ENCODE measurements around the gene TBC1D9B.

Gene TBC1D9B

GRCh38 chr5:179868541-179868940 lies 39.2 kb downstream of the TBC1D9B start:
- no peak for FAIRE-seq

DNA sequence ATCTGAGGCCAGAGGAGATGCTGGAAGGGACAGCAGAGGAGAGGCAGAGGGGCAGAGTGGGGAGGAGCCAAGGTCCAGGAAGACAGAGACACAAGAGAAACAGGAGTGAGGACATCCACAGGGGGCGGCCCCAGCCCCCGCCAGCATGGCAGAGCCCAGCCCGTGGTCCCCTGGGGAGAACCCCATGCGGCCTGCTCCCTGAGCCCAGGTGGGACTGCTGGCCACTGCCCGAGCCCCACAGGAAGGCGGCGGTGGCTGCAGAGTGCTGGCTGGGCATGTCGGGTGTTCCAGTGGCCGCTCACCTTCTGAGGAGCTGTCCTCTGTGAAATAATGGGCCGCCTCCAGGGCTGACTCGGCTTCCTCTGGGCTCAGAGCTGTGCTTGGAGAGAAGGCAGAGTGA lies 40.2 kb downstream of the TBC1D9B start:
- FAIRE-seq: no peak

- no peak for FAIRE-seq
These were observed 40.6 kb downstream of the TBC1D9B start for GRCh38 chr5:179867079-179867465.

DNA sequence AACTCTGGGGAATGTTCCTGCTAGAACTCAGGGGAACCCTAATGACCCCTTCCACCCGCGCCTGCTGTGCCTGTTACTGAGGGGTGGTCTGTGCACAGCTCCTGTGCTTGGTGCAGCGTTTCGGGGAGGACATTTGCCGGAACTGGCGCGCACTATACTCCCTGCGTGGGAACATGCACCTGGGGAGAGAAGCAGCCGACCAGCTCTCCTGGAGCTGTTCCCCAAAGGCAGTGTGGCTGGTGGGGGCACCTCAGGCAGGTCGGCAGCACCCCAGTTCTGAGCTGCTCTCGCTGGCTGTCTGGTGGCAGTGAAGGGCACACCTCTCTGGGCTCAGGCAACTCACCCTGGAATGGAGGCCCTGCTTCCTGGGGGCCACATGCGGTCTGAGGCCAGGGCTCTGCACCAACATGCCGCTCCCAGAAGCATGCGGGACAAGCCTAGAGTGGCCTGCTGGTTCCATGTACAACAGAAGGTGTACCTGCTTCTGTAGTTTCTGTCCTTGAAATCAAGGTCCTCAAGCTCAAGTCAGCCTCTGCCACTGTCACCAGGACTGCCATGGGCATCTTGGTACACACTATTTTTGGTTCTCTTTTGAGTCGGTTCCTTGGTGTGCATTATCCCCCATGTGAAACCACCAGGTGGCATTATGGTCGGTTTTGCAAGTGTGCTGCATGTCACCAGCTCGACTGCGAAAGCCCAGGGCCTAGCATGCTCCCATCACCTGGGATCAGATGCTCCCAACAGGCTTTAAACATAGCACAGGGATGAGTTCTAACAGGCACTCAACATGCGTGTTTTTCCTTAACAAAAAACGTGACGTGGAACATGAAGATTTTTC lies 41.2 kb downstream of the TBC1D9B start:
- no peak for FAIRE-seq

DNA sequence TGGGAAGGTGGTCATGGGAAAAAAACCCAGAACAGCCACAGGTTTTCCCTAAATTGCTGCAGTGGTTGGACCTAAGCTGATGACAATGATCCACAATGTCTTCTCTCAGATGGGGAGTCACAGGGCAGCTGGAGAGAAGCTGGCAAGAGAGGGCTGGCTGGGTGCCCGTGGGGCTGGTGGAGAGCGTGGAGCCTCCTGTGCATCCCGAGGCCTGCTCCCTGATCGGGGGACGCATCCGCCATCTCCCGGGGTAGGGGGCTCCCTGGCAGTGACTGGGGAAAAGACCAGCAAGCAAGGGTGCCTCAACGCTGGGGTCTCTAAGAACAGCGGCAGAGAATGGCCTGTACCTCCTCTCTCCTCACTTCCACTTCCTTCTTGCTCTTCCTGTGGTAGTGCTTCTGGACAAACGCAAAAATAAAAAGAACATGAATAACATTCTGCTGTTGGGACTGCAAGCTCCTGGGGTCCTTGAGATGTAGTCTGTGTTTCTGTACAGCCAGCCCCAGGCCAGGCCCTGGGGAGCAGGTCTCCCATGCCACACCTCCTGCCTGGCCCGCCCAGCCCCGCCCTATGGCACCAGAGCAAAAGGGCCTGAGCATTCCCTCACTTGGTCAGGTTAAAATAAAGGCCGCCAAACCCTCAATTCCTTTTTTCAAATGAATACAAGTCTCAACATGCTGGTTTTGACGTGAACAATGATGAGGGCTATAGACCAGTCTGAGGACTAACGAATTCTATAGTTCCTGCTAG lies 42.0 kb downstream of the TBC1D9B start:
- FAIRE-seq: no peak

DNA sequence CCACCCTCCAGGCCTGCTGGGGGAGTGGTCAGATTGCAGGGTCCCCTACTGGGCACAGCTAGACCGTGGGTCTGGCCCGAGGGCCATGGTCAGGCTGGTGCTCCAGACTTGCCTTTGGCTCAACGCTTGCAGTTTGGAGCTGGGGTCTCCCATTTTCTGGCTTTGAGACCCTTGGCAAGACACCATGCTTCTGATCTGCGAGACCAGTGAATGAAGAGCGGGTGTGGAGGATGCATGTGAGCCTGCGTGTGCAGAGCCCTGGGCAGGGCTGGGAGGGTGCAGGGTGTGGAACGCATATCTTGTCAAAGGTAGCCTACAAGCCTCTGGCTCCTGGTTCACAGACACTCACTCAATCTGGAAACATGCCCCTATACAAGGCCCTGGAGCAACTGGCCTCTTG lies 43.0 kb downstream of the TBC1D9B start:
- FAIRE-seq: no peak

DNA sequence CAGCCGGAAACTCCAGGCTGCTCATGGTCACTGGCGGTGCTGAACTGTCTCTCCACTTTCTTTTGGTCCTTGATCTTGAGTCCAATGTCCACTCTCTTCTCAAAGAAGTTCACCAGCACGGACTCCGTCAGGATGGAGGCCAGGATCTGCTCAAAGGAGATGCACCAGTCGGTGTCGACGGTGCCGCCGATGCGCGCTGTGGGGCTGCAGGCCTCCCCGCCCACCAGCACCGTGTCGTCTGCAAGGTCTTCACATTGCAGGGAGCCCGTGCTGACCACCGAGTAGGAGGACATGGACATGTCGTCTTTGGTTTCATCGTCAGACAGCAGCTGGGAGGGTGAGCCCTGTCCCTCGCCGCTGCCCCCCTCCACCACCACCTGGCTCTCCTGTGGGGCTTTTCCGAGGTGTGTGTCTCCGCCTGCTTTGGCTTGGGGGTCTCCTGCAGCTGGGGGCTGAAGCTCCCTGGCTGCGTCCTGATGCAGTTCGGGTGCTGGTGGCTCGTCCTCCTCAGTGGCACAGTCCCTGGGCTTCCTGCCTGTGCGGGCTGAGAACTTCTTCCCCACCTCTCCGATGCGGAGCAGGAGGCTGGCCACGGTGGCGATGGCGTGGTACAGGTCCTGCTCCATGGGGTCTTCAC lies 44.1 kb downstream of the TBC1D9B start:
- FAIRE-seq: no peak

- FAIRE-seq: no peak
These were observed 44.8 kb downstream of the TBC1D9B start for GRCh38 chr5:179862891-179863290.

DNA sequence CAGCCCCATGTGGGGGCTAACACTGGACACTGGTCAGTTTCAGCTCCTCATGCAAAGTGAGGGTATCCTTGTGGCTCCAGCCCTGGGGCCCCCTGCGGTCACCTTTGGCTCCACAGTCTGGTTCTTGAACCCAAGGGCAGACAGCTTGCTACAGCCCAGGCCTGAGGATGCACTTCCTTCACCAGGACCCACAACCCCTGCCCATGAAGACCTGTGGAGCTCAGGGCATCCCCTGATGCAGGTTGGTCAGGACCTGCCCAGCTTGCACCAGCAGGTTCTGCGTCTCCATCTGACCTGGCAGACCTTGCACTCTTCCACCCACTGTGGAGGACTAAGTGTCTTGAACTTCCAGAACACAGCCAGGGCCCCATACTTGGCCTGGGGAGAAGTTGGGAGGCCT lies 45.4 kb downstream of the TBC1D9B start:
- no peak for FAIRE-seq

DNA sequence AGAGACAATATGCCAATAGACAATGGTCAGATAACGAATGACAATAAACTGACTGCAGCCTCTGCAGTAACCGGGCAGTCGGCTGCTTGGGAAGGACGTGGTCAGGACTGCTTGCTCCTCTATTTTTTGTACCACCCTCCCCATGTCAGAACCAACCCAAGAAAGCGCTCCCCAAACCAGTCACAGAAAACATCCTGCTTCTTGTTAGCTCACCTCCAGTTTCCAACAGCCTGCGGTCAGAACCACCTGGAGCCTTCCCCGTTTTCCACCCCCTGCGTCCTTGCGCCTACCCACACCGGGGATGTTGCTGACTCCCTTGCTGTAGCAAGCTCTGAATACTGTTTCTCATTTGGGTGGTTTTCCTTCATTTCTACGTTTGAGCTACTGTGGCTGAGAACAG lies 47.4 kb downstream of the TBC1D9B start:
- FAIRE-seq: no peak

DNA sequence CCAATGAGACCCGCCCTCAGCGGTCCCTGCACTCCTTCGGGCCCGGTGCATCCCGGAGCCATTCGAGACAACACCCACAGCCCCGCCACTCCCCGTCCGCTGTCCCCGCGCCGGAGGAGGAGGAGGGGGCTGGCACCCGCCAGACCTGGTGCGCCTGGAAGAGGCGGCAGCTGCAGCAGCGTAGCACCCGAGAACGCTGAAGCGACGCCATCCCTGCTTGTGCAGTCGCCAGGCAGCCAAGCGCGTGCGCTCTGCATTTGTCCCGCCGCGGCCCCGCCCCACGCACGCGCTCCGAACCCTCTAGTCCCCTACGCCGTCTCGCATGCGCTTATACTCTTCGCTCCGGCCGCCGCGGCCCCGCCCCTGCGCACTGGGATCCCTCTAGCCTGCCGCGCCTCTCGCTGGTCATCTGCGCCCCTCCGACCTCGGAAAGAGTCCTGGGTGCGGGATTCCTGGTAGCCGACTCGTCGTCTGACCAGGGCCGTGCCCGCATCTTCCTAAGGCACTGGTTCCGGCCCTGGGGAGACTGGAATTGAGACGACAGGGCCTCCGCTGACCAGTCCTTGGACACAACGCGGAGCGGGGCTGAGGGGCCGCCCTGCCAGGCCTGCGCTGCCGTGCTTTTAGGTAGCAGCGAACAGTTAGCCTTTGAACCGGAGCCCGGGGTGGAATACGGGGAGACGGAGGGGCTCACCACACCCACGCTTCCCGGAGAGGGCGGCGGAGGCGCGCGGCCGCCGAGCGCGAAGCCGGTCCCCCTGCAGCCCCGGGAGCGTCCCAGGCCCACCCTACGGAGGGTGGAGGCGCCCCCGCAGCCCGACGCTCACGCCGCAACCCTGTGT lies 48.9 kb downstream of the TBC1D9B start, which contains the start of gene MRNIP:
Gene MRNIP, minus strand, starts transcription at position 232 of the 842 bp plus-strand sequence. Its CDS starts 21 bp downstream, at position 211.
- no peak for FAIRE-seq

DNA sequence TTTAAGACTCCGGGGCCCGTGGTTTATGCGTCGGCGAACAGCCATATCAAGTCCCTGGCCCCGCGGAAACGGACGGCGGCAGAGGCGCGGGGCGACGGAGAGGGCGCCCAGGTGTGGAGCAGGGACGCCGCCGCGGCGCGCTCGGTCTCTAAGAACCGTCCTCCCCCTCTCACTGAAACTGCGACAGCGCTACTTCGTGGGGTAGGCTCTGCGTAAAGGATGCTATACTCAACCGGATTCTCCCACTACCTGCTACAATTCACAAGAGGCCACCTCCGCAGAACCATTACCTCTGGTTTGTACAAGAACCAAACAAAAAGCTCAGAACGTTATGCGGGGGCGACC lies 49.5 kb downstream of the TBC1D9B start:
- FAIRE-seq: no peak

DNA sequence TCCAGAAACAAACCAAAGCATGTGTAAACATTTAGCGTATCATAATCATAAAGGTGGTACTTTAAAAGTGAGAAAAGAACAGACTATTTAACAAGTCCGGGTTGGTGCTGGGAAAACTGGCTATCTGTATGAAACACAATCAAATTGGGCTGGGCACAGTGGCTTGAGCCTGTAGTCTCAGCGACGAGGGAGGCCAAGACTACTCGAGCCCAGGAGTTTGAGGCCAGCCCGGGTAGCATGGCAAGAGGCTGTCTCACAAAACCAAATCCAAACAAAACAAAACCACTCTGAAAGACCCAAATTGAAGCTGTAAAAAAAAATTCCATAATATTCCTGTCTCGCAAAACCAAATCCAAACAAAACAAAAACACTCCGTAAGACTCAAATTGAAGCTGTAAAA lies 53.3 kb downstream of the TBC1D9B start:
- no peak for FAIRE-seq

- no peak for FAIRE-seq
These were observed 54.6 kb downstream of the TBC1D9B start for GRCh38 chr5:179852993-179853547.

DNA sequence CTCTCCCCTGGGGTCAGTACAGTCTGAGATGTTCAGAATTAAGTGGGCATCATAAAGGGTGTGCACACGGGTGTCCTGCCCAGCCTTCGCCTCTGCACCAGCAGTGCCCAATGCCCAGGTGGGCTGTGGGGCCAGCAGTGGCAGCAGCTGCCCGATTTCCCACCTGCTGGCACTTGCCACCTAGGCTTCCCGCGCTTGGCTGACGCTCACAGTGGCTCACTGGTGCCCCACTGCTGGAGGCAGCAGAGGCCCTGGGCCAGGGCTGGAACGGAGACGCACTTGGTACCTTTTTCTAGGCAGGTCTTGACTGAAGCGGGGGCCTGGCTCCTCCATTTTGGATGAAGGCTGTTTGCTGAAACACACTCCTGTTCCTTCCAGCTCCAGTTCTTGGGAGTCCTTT lies 66.1 kb downstream of the TBC1D9B start:
- FAIRE-seq: no peak

DNA sequence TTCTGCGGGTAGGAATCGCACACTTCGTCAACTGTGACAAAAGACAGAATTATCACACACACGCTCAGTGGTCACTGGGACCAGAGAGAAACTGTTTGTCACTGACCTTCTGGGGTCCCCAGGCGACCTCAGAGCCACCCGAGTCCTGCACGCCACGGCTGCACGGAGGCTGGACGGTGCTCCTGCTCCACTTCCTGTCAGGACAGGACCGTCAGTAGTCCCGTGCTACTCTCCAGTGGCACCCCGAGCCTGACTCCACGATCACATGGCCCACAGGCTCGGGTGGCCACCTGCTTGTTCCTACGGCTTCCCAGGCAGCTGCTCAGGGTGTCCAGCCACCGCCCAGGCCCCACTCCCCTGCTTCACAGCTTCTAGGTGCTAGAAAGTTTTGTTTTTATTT lies 66.9 kb downstream of the TBC1D9B start:
- FAIRE-seq: no peak

DNA sequence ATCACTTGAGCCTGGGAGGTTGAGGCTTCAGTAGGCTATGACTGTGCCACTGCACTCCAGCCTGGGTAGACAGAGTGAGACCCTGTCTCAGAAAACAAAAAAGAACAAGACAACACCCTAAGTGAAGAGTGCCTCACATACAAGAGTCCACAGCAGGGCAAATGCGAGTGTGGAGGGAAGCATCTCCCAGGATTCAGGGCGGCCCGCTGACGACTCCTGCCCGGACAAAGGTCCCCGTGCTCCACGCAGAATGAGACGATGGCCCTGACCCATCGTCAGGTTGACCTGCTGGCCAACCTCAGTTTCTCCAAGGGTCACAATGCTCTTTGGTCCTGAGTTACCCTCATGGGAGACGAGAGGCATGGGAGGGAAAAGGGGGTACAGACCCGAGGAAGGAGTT lies 67.4 kb downstream of the TBC1D9B start:
- no peak for FAIRE-seq

DNA sequence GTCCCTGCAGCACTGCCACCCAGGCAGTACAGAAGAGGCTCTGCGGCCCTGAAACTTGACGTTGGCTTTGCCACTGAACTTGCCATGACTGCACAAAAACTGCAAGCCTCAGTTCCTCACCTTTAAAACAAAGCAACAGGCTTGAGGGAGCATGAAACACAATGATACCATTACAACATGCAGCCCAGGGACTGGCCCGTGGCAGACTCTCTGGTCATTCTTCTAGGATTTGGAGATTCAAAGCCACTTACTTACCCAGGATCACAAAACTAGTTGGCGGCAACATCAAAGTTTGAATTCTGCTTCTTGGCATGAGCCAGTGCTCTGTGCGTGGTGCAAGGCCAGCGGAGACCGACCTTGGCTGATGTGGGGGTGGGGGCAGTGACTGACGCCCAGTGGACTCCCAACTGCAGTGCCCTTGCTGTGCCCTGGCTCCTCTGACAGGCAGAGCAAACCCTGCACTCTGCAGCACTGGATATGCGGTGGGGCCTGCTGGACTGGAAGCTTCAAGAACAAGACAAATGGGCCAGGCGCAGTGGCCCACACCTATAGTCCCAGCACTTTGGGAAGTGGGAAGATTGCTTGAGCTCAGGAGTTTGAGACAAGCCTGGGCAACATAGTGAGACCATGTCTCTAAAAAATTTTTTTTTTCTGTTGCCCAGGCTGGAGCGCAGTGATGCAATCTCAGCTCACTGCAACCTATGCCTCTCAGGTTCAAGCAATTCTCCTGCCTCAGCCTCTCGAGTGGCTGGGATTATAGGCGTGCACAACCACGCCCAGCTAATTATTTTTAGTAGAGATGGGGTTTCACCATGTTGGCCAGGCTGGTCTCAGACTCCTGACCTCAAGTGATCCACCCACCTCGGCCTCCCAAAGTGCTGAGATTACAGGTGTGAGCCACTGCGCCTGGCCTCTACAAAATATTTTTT lies 68.1 kb downstream of the TBC1D9B start:
- FAIRE-seq: no peak

DNA sequence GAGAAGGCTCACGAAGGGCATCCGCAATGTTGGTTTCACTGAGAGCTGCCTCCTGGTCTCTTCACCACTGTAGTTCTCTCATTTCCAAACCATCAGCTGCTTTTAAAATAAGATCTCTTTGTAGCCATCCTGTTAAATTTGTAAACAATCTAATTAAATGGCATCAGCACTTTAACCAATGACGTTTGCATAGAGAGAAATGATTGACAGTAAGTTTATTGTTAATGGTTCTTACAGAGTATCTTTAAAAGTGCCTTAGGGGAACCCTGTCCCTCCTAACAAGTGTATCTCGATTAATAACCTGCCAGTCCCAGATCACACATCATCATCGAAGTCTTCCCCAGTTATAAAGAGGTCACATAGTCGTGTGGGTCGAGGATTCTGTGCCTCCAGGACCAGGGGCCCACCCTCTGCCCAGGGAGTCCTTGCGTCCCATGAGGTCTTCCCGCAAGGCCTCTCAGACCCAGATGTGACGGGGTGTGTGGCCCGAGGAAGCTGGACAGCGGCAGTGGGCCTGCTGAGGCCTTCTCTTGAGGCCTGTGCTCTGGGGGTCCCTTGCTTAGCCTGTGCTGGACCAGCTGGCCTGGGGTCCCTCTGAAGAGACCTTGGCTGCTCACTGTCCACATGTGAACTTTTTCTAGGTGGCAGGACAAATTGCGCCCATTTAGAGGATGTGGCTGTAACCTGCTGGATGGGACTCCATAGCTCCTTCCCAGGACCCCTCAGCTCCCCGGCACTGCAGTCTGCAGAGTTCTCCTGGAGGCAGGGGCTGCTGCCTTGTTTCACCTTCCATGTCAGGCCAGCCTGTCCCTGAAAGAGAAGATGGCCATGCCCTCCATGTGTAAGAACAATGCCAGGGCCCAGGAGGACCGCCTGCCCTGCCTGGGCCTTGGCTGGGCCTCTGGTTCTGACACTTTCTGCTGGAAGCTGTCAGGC lies 70.4 kb downstream of the TBC1D9B start:
- no peak for FAIRE-seq
